ENCODE results near the gene CCND1.
A peak's percentile ranks its signal among the peaks of the same experiment; 100 is the strongest.
"Not testable (repeated sequence)": the region's sequence is repeated elsewhere in the genome, so short reads cannot be mapped to it uniquely, and the experiment has no call there.

CCND1 gene

GRCh38 chr11:69618237-69618636 lies 22.7 kb upstream of the CCND1 start:
- no peak for DNase-seq

GRCh38 chr11:69620683-69621290 lies 20.2 kb upstream of the CCND1 start:
- no peak for DNase-seq

GRCh38 chr11:69622097-69622681 lies 18.8 kb upstream of the CCND1 start:
- DNase-seq, result not testable (repeated sequence)

GRCh38 chr11:69624293-69624692 lies 16.7 kb upstream of the CCND1 start:
- no peak for DNase-seq

GRCh38 chr11:69625476-69625875 lies 15.5 kb upstream of the CCND1 start:
- no peak for DNase-seq

- no peak for DNase-seq
Observed at GRCh38 chr11:69627551-69627950, 13.4 kb upstream of the CCND1 start.

- no peak for DNase-seq
Observed at GRCh38 chr11:69630017-69630416, 10.9 kb upstream of the CCND1 start.

- DNase-seq, result no peak
Observed at GRCh38 chr11:69630424-69630823, 10.5 kb upstream of the CCND1 start.

GRCh38 chr11:69632900-69633299 lies 8.1 kb upstream of the CCND1 start:
- no peak for DNase-seq

- DNase-seq, result no peak
Observed at GRCh38 chr11:69634069-69634468, 6.9 kb upstream of the CCND1 start.

GRCh38 chr11:69634590-69634989 lies 6.4 kb upstream of the CCND1 start:
- no peak for DNase-seq

GRCh38 chr11:69635195-69635594 lies 5.8 kb upstream of the CCND1 start:
- no peak for DNase-seq

- DNase-seq, result no peak
Observed at GRCh38 chr11:69635804-69636511, 5.0 kb upstream of the CCND1 start.

- no peak for DNase-seq
Observed at GRCh38 chr11:69636512-69637197, 4.3 kb upstream of the CCND1 start.

- DNase-seq, result no peak
Observed at GRCh38 chr11:69637198-69637940, 3.6 kb upstream of the CCND1 start.

GRCh38 chr11:69637941-69638871 lies 2.8 kb upstream of the CCND1 start:
- DNase-seq, result no peak

GRCh38 chr11:69638941-69639681 lies 1.8 kb upstream of the CCND1 start:
- DNase-seq, result peak in 1 of 5 experiments; percentile 26

GRCh38 chr11:69639831-69640230 lies 1.1 kb upstream of the CCND1 start:
- DNase-seq, result no peak

GRCh38 chr11:69640260-69640994 lies 529 bp upstream of the CCND1 start:
- DNase-seq, result peak in 1 of 5 experiments; percentile 12
